Measurements from ENCODE around the gene SORCS2. TPM values are rescaled to one million over a fixed set of nuclear protein-coding genes. Genes with fewer than 3 reads are reported as not detected.

Gene SORCS2
- total RNA-seq, 1 experiment from 2014 or later, result 0.06 TPM

DNA sequence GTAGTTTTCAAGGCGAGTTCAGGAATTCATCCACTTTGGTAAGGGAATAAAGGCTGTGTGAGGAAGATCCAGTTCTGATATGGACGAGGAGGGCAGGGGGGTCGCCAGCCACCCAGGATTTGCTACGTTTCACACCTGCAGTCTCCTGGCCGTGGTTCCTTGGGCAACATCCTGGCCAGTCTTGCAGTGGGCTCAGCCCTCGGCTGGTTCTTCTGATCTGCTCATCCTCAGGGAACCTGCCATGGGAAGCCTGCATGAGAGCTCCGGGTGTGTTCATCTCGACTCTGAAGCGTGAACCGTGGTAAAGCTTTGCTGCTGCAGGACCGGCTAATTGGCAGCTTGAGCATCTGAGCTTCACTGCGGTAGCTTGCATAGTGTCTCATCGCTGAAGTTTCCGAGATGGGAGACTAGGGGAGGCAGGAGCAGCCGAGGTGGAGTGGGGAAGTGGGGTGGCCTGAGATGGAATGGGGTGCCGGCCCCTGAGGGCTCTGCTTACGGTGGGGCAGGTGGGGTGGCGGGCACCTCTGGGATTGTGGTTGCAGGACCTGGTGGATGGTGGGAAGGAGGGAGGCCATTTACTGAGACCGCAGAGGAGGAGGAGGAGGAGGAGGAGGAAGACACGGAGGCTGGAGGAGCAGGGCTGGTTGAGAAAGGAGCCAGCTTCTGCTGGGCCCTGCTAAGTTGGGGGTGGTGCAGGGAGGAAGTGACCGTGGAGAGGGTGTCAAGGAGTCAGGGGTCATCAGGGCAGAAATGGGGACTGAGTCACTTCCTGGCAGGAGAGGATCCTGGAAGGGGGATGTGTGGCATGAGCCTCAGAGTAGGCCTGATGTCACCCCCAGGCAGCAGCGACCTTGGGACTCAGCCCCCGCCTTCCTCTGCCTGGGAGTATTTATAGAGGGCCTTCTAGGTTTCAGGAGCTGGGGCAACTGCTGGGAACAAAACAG, 455.5 kb downstream of the SORCS2 start:
- Histone ChIP-seq H3K27ac (ENCODE audit: low read depth, low read length, poor library complexity, severe bottlenecking) (no peak overlapping the region), H3K4me1 (ENCODE audit: insufficient read depth, low read length, poor library complexity, severe bottlenecking) (no peaks in the 10 kb centered on the region), H3K27me3 (replicated peaks; ENCODE audit: insufficient read depth, low read depth, low read length, poor library complexity) (peaks cover 3% of the 10 kb centered on the region), H3K36me3 (ENCODE audit: insufficient read depth, low read length, poor library complexity, severe bottlenecking) (no peaks in the 10 kb centered on the region), H3K9me3 (ENCODE audit: low read depth, low read length, poor library complexity, severe bottlenecking) (no peaks in the 10 kb centered on the region), H3K4me3 (ENCODE audit: low read depth, low read length, poor library complexity, severe bottlenecking) (no peak overlapping the region)
- BruUV-seq (replicated peaks), result no TSS peak
- TF ChIP-seq, protein P1, sequence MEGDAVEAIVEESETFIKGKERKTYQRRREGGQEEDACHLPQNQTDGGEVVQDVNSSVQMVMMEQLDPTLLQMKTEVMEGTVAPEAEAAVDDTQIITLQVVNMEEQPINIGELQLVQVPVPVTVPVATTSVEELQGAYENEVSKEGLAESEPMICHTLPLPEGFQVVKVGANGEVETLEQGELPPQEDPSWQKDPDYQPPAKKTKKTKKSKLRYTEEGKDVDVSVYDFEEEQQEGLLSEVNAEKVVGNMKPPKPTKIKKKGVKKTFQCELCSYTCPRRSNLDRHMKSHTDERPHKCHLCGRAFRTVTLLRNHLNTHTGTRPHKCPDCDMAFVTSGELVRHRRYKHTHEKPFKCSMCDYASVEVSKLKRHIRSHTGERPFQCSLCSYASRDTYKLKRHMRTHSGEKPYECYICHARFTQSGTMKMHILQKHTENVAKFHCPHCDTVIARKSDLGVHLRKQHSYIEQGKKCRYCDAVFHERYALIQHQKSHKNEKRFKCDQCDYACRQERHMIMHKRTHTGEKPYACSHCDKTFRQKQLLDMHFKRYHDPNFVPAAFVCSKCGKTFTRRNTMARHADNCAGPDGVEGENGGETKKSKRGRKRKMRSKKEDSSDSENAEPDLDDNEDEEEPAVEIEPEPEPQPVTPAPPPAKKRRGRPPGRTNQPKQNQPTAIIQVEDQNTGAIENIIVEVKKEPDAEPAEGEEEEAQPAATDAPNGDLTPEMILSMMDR (conservative IDR thresholded peaks at IDR 0.05; ENCODE audit: low read depth, low read length), result no peak
- TF ChIP-seq EZH2 (IDR thresholded peaks at IDR 0.05; ENCODE audit: borderline replicate concordance, low read depth, low read length, poor library complexity, severe bottlenecking), result no peak
- DNase-seq (ENCODE audit: low spot score), result no peak
- ChIA-PET POLR2A (ENCODE audit: low non-redundant PET) (no interaction called here), CTCF (no interaction called here)
- intact Hi-C loops (cut with micrococcal nuclease; ENCODE audit: unreplicated experiment), result no loop called here

DNA sequence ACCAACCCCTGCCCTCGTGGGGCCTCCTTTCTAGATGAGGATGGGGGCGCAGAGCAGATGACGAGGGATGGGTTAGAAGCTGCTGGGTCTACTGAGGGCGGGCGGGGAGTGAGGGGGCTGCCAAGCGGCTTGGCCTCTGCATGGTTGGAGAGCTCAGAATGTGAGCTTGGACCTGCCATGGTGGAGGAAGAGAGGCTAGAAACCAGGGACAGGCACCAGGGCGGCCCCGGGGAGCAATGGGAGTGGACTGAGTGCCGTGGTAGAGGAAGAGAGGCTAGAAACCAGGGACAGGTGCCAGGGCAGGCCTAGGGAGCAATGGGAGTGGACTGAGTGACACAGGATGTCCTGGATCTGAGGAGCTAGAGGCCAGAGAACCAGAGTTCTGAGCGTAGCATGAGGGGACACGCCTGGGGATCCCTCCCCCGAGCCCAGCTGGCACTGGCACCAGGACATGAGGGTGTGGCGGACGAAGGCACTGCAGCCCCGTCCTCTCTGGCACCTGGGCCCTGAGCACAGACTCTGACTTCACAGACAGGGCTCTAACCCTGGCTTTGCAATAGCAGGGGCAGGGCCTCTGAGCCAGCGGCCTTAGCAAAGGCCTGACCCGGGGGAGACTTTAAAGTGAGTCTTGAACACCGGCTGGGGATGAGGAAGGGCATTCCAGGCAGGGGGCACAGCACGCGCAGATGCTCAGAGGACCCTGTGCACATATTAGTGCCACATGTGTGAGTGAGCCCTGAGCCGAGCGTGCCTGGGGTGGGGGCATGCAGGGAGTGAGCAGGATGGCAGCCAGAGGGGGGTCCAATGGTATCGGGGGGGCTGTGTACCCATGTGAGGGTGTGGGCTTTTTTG, 456.4 kb downstream of the SORCS2 start:
- intact Hi-C loops (cut with micrococcal nuclease; ENCODE audit: unreplicated experiment), result no loop called here
- no peak overlapping the region for H3K27ac ChIP-seq (ENCODE audit: low read depth, low read length, poor library complexity, severe bottlenecking)

DNA sequence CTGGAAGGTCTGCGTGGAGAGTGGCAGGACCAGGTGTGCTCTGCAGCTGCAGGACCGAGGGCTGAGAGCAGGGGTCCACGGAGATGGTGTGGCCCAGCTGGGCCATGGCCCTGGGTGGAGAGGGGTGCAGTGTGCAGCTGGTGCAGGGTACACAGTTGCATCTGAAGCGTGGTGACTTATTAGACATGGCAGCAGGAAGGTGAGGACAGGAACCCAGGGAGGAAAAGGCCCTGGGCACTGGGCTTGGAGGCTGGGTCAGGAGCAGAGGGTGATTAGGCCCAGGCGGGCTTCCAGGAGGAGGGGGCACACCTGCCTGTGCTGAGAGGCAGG, 457.0 kb downstream of the SORCS2 start:
- no TSS peak for BruUV-seq (replicated peaks)
- H3K4me1 ChIP-seq (ENCODE audit: insufficient read depth, low read length, poor library complexity, severe bottlenecking), result no peaks in the 10 kb centered on the region
- ChIA-PET CTCF (no interaction called here), POLR2A (ENCODE audit: low non-redundant PET) (no interaction called here)
- H3K27me3 ChIP-seq (replicated peaks; ENCODE audit: insufficient read depth, low read depth, low read length, poor library complexity), result no peaks in the 10 kb centered on the region
- no peak for TF ChIP-seq EZH2 (IDR thresholded peaks at IDR 0.05; ENCODE audit: borderline replicate concordance, low read depth, low read length, poor library complexity, severe bottlenecking)
- H3K9me3 ChIP-seq (ENCODE audit: low read depth, low read length, poor library complexity, severe bottlenecking), result no peaks in the 10 kb centered on the region
- H3K4me3 ChIP-seq (ENCODE audit: low read depth, low read length, poor library complexity, severe bottlenecking), result no peak overlapping the region
- no peak for DNase-seq (ENCODE audit: low spot score)
- intact Hi-C loops (cut with micrococcal nuclease; ENCODE audit: unreplicated experiment), result no loop called here
- no peak overlapping the region for H3K27ac ChIP-seq (ENCODE audit: low read depth, low read length, poor library complexity, severe bottlenecking)
- no peaks in the 10 kb centered on the region for H3K36me3 ChIP-seq (ENCODE audit: insufficient read depth, low read length, poor library complexity, severe bottlenecking)

More for the DNA sequence above, 456.4 kb downstream of the SORCS2 start:
- POLR2A ChIA-PET (ENCODE audit: low non-redundant PET), result no interaction called here
- DNase-seq (ENCODE audit: low spot score), result no peak
- CTCF ChIA-PET, result no interaction called here
- Histone ChIP-seq H3K4me3 (ENCODE audit: low read depth, low read length, poor library complexity, severe bottlenecking) (no peak overlapping the region), H3K27me3 (replicated peaks; ENCODE audit: insufficient read depth, low read depth, low read length, poor library complexity) (no peaks in the 10 kb centered on the region), H3K9me3 (ENCODE audit: low read depth, low read length, poor library complexity, severe bottlenecking) (no peaks in the 10 kb centered on the region), H3K4me1 (ENCODE audit: insufficient read depth, low read length, poor library complexity, severe bottlenecking) (no peaks in the 10 kb centered on the region), H3K36me3 (ENCODE audit: insufficient read depth, low read length, poor library complexity, severe bottlenecking) (no peaks in the 10 kb centered on the region)
- BruUV-seq (replicated peaks), result no TSS peak
- no peak for TF ChIP-seq EZH2 (IDR thresholded peaks at IDR 0.05; ENCODE audit: borderline replicate concordance, low read depth, low read length, poor library complexity, severe bottlenecking)
- TF ChIP-seq, protein P1 (conservative IDR thresholded peaks at IDR 0.05; ENCODE audit: low read depth, low read length), result no peak

Data from A673 (cell line).